GM21723 (cell line): ENCODE data around the gene PPM1B.
A peak's percentile ranks its signal among the peaks of the same experiment; 100 is the strongest.
"Not testable (repeated sequence)": the region's sequence is repeated elsewhere in the genome, so short reads cannot be mapped to it uniquely, and the experiment has no call there.

Experiments used
- ATAC-seq: cut with Tn5 transposase; IDR thresholded peaks from one replicate; pipeline ENCODE4 v1.9.1; 2021; ENCODE audit warnings: mild to moderate bottlenecking, moderate library complexity; ENCODE audit not compliant: unreplicated experiment

PPM1B gene

DNA sequence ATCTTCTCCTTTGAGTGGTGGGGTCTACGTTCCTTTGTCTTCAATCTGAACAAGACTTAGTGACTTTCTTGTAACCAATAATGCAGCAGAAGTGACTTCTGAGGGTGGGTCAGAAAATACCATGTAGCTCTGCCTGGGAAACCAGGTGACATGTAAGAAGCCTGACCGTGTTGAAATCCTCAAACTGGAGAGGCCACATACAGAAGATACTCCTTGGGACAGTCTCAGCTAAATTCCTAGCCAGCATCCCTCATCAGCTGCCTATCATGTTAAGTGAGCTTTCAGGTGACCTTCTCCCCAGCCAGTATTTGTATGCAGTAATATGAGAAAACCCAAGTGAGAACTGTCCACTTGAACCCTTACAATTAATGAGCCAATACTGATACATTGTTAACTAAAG is 27.0 kb downstream of the PPM1B start:
- ATAC-seq, result no peak

DNA sequence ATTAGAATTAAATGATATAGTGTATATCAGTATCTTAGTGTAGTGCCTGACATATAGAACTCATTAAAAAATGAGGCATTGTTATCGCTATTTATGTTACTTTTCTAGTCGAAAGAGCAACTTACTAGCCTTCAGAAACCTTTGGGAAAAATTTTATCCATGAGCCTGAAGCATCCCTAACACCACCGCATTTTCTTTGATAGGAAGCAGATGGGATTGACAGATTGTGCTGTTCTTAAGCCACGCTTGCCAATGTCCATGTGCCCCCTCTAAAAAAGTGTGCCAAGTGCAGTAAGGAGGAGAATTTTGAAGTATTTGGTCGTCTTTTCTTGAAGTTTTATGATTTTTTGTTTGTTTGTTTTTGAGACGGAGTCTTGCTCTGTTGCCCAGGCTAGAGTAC is 29.1 kb downstream of the PPM1B start:
- no peak for ATAC-seq

DNA sequence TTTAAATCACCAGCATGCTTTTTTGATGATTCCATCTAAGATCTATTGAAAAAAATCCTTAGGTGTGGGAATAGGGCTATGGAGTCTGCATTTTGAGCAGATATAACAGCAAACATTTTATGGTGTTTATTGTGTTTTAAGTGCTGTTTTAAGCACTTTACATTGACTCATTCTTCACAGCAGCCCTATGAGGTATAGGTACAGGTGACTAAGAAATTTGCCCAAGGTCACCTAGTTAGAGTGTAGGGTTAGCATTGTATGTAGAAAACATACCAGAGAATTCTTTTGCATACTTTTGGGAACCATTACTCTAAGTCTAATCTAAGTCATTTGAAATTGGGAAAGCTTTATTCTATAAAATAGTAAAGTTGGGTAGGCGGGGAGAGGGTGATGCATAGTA is 31.3 kb downstream of the PPM1B start:
- no peak for ATAC-seq

DNA sequence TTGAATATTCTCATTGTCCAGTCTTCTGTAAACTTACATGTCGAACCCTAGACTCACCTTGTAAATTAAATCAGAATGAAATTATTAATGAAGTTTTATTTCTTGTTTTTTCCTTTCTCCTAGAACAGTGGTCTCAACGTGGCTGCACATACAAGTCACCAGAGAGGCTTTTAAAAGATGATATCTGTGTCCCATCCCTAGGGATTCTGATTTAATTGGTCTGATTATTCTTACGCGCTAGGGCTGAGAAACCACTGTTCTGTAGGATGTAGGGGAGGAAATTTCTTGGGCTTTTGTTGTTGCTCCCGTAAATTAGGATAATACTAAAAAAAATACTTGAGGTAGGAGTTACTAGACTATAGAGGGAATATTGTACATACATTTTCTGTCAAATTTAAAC is 32.1 kb downstream of the PPM1B start:
- ATAC-seq, result no peak

DNA sequence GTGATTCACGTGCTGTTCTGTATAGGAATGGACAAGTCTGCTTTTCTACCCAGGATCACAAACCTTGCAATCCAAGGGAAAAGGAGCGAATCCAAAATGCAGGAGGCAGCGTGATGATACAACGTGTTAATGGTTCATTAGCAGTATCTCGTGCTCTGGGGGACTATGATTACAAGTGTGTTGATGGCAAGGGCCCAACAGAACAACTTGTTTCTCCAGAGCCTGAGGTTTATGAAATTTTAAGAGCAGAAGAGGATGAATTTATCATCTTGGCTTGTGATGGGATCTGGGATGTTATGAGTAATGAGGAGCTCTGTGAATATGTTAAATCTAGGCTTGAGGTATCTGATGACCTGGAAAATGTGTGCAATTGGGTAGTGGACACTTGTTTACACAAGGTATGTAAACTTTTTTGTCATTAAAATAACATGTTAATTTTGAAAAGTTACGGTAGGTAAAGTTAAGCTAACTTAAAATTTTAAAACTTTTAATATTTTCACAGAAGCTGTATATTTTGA is 33.0 kb downstream of the PPM1B start:
- ATAC-seq, result no peak

DNA sequence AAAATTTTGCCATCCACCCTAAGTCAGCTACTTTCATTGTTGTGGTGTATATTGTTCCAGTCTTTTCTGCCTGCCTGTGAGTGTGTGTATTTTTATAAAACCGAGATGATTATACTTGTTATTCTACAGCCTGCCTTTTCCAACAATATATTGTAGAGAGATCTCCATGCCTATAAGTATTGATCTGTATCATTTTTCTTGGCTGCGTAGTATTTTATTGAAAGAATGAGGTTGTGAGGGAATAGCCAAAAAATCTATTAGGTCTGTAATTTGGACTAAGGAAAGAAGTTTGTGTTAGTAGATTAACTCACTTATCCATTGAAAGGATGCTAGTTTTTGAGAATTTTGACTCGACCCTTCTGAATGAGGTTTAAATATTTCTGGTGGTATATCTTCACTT is 34.9 kb downstream of the PPM1B start:
- ATAC-seq, result no peak

DNA sequence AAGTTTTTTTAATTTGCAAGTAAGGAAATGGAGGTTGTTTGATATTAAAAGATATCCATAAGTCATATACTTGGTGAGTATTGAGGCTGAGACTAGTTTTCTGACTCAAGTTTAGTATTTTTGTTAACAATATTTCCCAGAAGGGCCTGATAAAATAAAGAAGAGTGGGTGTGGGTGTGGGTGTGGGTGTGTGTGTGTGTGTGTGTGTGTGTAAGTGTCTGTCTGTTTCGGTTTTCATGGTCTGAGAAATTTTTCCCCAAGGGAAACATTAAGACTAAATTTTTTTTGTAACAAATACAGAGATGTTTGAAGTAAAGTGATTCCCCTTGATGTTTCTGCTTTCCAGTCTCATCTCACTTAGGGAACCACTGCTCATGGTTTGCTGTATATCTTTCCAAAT is 36.5 kb downstream of the PPM1B start:
- ATAC-seq, result no peak

DNA sequence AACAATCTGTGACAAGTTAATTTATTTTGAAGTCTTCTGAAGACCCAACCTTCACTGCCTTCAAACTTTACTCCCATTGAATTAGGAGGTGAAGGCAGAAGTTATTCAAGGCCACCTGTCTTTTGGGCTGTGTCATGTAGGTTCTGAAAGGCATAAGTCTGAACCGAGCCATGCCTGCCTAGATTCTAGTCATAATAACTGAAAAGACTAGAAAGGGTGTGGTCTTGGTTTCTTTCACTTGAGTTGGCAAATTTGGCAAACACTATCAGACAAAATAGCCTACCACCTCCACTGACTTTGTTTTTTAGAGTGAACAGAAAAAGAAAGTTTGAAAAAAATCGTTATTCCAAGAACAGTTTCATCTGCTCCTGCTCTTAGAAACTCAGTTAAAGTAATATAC is 38.4 kb downstream of the PPM1B start:
- ATAC-seq, result no peak

DNA sequence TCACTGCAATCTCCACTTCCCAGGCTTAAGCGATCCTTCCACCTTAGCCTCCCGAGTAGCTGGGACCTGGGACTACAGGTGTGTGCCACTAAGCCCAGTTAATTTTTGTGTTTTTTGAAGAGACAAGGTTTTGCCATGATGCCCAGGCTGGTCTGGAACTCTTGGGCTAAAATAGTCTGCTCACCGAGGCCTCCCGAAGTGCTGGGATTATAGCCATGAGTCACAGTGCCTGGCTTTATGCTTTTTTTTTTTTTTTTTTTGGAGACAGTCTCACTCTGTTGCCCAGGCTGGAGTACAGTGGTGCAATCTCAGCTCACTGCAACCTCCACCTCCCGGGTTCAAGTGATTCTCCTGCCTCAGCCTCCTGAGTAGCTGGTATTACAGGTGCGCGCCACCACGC is 39.0 kb downstream of the PPM1B start:
- not testable (repeated sequence) for ATAC-seq

DNA sequence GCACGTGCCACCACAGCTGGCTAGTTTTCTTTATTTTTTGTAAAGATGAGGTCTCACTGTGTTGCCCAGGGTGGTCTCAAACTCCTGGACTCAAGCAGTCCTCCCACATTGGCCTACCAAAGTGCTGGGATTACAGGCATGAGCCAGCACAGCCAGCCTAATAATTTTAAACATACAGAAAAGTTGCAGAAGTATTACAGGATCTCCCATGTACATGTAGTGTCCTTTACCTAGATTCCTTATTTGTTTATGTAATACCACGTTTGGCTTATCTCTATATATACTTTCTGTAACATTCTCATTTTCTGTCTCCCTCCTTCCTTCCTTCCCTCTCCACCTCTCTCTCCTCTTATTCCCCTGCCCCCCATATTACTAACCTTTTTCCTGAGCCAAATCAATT is 41.7 kb downstream of the PPM1B start:
- ATAC-seq, result no peak

DNA sequence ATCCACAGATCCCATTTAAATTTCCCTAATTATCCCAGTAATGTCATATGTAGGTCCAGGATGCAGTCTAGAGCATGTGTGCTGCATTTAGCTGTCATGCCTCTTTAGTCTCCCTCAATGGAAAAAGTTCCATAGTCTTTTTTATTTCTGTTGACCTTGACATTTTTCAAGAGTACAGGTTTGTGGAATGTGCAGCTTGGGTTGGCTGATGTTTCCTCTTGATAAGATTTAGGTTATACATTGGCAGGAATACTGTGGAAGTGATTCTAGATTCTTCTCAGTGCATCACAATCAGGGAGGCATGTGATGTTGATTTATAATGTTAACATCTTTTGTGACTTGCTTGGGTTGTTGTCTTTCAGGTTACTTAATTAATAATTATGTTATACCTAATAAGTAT is 42.5 kb downstream of the PPM1B start:
- ATAC-seq, result no peak

DNA sequence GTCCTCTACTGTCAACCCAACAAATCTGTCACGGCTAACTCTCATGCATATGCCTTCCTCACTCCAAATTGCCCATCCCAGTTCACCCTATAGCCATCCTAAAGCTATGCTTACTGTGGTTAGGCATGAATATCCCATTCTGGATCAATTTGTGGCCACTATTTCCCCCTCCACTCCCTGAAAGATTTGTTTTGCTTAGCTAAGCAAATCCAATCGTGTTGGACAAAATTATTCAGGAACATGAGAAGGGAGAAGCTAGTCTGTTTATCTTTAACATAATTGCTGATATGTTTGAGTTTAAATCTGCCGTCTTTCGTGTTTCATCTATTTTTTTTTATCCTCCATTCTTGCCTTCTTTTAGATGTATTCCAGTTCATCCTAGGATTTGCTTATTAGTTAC is 43.6 kb downstream of the PPM1B start:
- ATAC-seq, result no peak

DNA sequence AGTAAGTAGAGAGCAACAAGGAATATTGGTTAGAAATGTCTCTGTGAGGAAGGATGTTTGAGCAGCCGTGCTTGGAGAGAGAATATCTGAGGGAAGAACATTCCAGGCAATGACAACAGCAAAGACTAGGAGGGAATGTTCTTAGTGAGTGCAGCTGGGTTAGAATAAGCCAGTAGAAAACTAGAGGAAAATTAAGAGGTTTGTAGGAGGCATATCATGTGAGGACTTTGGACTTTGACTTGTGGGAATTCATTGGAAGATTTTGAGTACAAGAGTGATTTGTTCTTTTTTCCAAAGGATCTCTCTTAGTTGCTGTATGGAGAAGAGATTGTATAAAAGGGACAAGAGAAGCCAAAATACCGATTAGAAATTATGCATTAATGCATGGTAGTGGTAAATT is 47.2 kb downstream of the PPM1B start:
- no peak for ATAC-seq

DNA sequence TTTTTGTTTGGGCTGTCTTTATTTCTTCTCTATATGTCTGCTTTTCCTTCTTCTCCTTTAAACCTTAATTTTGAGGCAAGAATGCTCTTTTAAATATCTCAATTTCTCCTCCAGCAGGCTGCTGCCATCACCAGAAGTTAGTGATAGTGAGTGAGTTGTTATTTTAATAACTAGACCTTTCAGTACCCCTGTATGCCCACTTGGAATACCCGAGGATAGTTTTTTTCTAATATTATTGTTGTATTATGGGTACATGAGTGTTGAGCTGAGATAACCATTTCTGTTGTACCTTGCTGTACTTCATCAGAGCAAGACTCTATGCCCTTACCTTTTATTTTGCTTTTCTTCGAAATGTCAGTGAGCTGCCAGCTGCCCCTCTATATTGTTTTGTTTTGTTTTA is 50.1 kb downstream of the PPM1B start:
- ATAC-seq, result no peak

DNA sequence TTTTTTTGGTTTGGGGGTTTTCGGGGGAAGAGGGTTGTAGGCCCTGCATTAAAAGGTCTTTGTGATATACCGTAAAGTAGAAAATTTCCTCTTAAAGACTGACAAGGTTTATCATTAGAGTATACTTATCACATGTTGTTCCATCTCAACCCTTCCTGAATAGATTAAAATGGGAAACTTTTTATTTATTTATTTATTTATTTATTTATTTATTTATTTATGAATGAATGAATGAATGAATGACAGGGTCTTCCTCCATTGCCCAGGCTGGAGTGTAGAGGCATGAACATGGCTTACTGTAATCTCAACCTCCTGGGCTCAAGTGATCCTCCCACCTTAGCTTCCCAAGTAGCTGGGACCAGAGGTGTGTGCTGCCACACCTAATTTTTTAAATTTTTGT is 58.1 kb downstream of the PPM1B start:
- ATAC-seq, result no peak

DNA sequence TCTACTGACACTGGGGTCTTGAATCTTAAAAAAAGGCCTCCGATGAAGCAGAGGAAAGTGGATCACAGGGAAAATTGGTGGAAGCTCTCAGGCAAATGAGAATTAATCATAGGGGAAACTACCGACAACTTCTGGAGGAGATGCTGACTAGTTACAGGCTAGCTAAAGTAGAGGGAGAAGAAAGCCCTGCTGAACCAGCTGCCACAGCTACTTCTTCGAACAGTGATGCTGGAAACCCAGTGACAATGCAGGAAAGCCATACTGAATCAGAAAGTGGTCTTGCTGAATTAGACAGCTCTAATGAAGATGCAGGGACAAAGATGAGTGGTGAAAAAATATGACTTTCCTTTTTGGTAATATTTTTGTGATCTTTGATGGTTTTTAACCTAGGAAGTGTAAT is 61.7 kb downstream of the PPM1B start:
- no peak for ATAC-seq

DNA sequence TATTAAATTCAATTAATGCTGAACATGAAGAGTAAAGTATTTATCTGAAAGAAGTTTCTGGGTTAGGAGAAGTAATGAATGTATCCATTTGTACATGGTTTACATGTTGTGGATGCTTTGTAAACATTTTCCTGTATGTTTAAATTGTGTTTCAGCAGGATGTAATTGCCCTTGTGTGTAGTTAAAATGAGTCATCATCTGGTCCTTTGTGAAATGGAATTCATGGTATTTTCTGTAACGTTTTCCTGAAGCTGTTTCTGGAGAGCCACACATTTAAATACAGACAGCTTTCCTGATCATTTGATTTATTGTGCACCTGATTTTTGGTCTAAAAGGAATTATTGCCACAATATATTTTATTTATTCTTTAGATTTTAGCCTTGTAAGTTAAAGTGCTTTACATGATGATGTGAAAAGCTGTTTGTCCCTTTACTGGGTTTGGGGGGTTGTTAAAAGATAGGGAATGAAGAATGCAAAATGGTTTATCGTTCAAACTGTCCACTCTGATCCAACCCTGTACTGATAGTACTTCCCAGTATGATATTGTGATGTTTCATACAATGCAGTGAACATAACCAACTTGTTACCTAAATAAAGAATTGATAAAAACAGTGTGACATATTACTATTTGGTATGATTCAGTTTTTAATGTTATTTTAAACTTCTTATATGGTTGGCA is 64.9 kb downstream of the PPM1B start:
- no peak for ATAC-seq

DNA sequence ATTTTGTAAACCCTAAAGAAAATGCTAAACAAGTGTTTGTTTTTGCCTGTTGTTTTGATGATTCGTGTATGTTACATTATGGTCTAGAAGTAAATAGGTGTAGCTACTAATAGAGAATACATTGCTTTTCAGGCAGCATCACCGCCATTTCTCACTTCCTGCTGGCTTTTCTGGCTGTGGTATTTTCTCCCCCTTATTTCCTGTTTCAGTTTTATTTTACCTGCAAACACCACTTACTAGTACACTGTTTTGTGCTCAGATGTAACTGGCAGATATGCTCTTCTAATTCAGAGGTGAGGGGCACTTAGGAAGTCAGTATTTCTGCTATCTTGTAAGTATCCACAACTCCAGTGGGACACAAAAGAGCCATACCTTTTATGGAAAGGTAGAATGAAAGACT is 68.5 kb downstream of the PPM1B start:
- ATAC-seq, result peak; percentile 64

DNA sequence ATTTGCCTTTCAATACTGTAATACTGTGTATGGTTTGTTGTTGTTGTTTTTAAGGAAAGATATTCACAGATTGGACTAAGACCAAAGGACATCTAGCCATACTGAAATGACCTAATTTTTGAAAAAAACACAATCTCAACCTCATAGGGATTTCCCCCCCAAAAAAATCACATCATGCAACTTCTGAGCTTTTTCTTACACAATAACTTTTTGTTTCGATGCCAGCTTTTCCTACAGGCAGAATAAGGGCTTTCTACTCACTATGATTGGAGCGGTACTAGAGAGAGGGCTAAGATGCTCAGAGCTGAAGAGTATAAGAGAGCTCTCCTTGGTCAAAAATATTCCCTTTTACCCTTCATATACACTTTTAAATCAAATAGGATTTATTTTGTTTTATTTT is 74.2 kb downstream of the PPM1B start:
- ATAC-seq, result no peak

DNA sequence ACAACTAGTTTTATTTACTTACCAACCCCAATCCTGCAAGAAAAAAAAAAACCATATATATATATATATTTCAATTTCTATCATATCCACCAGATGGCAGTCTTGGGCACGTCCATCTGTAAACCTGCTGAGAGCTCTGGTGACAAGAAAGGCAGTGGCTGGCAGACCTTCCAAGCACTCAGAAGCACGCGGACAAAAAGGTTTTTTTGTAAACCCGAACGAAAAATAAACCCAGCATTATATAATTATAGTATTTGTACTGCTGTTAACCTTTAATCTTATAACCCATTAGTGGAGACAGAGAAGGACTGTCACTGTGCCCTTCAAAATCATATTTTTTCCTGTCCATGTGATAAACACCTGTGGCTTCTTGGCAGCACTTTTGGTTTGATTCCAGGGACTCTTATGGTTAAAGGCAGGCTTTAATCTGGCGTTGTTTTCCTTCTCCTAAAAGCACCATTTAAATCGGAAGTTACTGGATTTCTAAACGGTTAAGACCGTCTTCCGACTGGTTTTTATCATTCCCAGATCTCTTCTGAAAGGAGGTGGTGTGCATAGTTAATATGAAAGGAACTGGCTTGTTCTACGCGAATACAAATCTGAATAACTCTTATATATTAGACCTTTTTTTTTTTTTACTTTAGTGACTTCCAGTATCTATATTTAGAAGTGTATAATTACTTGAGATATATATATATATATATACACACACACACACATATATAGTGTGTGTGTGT is 75.6 kb downstream of the PPM1B start:
- ATAC-seq, result no peak

DNA sequence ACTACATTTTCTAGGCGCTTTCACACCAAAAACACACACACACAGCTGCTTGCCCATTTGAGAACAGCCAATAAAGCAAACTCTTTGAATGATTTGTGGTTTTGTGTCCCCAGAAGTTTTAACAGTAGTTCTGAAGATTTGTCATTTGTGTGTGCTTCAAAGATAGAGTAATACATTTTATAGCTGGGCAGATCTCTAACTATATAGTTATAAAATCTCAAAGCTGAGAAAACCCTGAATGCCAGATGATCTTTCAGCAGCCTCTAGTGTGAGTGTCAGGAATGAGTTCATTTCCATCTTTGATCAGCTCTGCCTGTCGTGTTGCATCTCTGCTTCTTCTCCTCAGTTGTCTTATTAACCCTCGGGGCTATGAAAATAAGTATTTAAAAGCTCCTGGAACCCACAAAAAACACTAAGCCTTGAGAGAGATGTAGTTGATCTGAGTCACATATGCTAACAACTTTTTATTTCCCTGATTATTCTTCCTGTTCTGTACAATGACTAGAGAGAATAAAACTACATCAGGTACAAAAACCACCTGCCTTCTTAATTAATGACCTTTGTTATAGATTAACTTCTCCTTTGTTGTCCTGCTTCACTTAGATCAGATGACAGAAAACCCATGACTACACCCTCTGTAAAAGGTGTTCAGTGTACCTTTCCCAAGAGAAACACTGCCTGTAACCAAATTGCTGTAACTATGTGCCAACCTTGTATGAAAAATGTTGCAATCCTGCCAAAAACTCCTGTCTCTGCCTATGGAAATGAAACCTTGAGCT is 76.6 kb downstream of the PPM1B start:
- ATAC-seq, result no peak

DNA sequence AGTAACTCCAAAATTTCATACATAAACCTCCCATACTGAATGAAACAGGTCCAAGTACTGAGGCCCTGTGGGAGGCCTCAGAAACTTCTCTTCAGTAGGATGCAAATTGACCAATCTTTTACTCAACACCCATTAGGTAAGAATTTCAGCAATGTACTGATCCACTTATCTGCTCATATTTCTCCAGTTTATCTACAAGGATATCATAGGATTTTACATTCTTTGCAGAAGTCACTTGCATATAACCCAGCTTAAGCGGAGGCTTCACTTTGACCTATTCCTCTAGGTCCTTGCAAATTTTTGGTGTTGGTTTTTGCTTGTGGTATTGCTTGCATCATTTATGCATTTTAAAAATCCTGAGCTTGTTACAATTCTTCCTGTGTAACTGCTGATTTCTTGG is 77.8 kb downstream of the PPM1B start:
- no peak for ATAC-seq
